MM.1S (cell line): ENCODE results near the gene CMPK2.

Source experiments
- CTCF ChIP-seq: fragments of 300-600 bp; sonication (generic); IDR thresholded peaks from 2 replicates; pipeline ENCODE4 v1.5.1; 2016; ENCODE audit warnings: antibody characterized with exemption, low read length, mixed read lengths
- EZH2 ChIP-seq: fragments of 300-600 bp; sonication (generic); optimal IDR thresholded peaks from 2 replicates; pipeline ENCODE3; 2017; ENCODE audit warnings: low read depth, mild to moderate bottlenecking, antibody characterized with exemption, low read length, mixed read lengths
- EZH2phosphoT487 ChIP-seq: fragments of 300-600 bp; sonication (generic); IDR thresholded peaks from 2 replicates; pipeline ENCODE4 v1.6.1; 2018; ENCODE audit warnings: antibody characterized with exemption, low read length

- TF ChIP-seq EZH2: no peak
- TF ChIP-seq CTCF: no peak
- no peak for TF ChIP-seq EZH2phosphoT487
Measured at GRCh38 chr2:6866982-6867381, 1.3 kb upstream of the CMPK2 start.
